GM21367 (cell line): ENCODE data around the gene CDC14A.
"Not testable (repeated sequence)": the region's sequence is repeated elsewhere in the genome, so short reads cannot be mapped to it uniquely, and the experiment has no call there.

ENCODE experiments used
- ATAC-seq: cut with Tn5 transposase; IDR thresholded peaks from one replicate; pipeline ENCODE4 v1.9.1; 2021; ENCODE audit not compliant: unreplicated experiment

The CDC14A gene

DNA sequence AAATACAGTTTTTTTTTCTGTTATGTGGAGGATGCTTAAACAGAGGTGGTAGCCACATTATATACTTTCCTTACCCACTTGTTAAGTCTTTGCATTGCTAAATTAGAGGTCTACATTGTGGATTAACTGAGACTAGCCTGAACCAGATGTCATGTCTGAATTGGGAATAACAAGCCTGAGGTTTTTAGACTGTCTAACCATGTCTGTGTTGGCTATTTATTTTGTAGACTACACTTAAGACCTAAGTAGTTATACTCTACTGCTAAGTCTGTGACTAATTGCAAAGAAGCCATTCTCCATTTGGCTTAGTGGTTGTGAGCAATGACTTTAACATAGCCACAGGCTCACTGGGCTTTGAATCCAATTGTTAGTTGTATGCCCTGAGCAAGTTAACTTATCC lies 45.4 kb downstream of the CDC14A start:
- no peak for ATAC-seq

DNA sequence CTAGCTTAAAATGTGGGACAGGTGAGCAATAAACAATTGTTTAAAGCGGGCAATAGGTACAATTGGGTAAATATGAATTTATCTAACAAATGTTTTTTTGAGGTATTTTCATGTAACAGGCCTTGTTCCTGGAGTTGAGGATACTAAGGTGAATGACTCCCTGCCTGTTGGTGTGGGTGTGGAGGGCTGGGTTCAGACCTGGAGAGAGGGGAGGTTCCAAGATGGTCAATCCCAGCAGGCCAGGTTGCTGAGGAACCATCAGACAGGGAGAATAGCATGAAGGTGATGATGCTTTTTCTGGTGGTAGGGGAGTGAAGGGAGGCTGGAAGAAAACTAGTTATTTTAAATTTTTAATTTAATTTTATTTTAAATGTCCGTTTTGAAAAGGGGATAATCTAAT lies 46.3 kb downstream of the CDC14A start:
- ATAC-seq = no peak

DNA sequence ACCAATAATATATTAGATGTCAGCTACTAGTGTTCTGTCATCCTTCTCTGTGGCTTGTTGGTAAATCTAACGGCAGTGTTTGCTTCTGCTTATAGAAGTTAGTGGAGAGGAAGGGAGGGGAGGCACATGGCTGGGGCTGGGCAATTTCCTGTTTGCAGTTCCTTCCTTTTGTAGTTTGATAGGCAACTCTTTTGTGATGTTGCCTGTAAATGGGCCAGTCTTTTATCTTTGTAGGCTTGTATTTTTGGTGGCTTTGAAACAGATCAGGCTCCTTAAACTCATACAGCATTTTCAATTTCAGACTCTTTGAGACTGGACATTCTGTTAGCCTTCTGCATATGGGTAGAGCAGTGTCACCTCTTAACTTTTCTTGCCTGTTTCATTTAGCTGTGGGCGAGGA lies 48.1 kb downstream of the CDC14A start:
- peak; percentile 67 for ATAC-seq

DNA sequence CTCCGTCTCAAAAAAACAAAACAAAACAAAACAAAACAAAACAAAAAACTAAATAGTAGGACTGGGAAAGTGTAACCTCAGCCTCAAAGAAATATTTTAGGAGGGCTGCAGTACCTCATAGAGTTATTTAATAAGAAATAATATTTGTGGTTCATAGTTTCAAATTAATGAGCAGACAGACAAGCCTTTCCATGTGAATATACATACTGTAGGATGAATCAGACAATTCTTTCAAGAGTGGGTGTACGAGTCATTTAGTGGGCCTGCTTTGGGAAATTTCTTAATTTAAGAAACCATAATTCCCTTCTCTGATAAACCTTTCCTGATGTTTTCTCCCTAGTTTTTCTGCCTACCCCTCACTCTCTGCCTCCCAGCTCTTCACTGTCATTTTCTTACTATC lies 52.5 kb downstream of the CDC14A start:
- no peak for ATAC-seq

DNA sequence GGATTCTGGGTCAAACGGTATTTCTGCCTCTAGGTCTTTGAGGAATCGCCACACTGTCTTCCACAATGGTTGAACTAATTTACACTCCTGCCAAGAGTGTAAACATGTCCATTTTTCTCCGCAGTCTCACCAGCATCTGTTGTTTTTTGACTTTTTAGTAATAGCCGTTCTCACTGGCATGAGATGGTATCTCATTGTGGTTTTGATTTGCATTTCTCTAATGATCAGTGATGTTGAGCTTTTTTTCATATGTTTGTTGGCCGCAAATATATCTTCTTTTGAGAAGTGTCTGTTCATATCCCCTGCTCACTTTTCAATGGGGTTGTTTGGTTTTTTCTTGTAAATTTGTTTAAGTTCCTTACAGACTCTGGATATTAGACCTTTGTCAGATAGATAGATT lies 53.6 kb downstream of the CDC14A start:
- not testable (repeated sequence) for ATAC-seq

DNA sequence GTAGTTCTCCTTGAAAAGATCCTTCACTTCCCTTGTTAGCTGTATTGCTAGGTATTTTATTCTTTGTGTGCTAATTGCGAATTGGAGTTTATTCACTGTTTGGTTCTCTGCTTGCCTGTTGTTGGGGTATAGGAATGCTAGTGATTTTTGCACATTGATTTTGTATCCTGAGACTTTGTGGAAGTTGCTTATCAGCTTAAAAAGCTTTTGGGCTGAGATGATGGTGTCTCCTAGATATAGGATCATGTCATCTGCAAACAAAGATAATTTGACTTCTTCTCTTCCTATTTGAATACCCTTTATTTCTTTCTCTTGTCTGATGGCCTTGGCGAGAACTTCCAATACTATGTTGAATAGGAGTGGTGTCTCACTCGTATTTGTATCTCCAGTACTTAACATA lies 55.1 kb downstream of the CDC14A start:
- ATAC-seq = not testable (repeated sequence)

DNA sequence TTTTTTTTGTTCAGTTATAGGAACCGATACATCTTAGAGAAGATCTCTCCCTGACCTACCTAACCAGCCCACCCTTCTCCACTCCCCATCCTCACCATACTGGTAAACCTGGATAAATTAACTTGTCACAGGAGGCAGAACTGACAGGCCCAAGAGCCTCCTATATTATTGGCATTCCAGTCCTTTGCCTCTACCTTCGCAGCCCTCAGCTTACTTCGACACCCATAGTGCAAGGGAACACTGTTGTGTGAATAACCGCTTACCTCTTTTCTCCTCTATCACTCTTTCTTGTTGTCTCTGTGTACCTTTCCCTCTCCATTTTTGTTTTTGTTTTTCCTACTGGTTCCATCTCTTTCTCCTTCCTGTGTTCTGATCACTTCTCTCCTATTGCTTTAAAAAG lies 58.7 kb downstream of the CDC14A start:
- ATAC-seq = no peak

DNA sequence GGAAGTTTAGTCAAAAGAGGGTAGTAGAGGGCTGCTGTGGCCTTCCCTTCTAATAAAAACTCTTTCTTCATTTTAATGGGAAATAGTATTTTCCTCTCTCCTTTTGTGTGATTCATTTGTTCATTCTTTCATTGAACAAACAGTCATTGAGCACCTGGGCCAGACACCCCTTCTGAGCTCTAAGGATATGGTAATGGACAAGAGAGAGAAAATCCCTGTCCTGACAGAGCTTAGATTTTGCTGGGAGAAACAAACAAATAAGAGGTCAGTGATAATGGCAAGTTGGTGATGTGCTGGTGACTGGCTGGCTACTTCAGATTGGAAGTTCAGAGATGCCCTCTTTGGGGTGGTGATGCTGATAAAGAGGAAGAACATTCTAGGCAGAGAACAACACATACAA lies 59.3 kb downstream of the CDC14A start:
- ATAC-seq = no peak

DNA sequence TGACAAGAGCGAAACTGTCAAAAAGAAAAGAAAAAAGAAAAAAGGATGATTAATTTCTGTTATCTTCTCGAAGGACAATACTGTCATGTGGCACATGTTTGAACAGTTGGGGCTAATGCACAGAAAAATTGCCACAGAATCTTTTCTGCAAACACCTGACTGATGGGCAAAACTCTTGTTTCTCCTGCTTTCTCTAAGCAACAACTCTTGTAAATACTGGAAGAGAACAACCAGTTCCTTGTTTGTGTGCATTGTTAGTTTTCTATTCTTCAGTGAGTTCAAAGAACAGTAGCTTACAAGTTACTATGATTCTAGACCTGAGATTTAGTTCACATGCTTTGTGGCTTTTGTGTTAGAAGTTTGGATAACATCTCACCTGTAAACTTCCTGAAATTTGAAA lies 60.7 kb downstream of the CDC14A start:
- no peak for ATAC-seq

DNA sequence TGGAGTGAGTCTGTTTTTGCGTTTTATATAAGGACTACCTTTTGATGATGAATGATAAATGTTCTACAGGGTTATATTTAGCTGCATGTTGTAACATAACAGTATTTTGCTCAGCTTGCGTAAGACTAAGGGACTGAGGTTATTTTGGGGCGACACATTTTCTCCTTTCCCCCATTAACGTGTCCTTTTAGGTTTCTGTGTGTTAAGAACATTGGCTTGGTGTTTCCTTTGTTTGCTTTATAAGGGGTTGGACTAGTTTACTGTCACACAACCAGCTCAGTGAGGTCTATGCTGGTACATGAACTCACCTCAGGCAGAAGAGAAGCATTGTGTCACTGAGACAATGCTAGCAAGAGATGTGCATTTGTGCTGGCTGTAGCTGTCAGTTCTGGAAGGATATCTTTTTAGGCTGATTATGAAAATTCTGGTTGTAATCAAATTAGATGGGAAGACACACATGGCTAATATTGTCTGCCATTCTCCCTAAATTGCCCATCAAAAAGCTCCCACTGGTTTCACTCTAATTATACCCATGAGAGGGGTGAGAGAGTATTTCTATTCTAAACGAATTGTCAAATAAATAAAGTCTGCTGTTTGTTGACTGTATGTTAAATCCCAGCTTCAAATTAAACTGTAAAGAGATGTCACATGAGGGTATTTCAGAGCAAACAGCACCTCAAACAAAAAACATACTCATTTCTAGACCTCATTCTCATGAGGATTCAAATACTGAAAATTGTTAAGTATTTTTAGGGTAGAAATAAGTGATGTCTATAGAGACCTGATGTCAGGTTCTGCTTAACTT lies 62.6 kb downstream of the CDC14A start:
- no peak for ATAC-seq

DNA sequence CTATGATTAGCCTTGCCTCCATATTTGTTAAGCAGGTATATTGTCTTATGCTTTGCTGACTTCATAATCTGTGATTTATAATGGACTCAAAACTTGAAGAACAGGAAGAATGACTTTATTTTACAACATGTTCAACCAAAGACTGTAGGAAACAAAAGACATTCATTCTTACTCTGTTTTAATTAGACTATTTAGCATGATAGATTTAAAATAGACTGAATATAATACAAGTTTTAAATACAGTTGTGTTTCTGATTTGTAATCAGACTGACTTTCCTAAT lies 63.1 kb downstream of the CDC14A start:
- no peak for ATAC-seq

DNA sequence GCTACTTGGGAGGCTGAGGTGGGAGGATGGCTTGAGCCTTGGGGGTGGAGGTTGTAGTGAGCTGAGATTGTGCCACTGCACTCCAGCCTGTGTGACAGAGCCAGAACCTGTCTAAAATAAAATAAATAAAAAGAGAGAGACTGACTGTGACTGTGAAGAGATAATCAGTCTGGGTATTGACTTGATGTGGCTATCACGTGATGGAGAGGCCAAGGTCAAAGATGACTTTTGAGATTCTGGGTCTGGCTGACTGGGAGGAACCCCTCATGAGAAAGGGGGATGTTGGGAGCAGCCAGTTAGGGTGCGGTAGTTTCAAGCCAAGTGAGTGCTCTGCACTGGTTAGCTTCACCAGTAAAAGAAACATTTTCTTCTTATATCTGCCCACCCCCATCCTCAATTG lies 66.8 kb downstream of the CDC14A start:
- ATAC-seq = no peak

DNA sequence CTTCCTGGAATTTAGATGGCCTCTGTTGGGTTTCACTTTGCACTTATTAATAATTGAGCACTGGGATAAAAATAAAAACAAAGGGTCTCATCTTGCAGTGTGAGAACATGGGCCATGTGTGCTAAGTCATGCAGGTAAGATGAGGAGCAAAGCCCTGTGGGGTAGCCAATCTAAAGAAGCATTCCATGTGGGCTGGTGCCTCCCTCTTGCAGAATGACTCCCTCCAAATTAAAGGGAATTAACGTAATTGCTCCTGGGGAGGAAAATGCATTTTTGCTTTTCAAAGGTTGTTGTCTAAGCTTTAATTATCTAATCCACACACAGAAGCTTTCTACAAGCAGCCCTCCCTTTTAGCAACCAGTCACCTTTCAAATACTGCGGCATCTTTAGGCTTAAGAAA lies 69.8 kb downstream of the CDC14A start:
- ATAC-seq = no peak

DNA sequence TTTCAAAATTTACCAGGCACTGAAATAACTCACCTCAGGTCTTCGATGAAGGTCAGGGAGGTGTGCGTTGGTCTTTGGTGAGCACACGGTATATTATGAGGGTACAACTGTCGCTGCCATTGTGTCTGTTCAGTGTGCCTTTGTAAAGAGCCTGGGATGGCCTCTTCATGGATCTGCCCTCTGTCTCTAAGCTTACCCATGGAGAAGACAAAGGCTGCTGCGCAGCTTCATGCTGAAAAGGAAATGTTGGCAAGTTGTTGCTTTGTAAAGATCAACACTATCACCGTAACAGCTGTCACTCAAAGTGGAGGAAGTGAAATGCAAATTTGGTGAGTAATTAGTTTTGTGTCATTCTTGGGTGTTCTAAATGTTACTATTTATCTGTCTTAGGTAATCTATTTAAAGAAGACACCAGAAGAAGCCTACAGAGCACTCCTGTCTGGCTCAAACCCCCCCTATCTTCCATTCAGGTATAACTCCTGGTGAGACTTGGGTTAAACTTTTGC lies 71.6 kb downstream of the CDC14A start:
- ATAC-seq = peak; percentile 87

DNA sequence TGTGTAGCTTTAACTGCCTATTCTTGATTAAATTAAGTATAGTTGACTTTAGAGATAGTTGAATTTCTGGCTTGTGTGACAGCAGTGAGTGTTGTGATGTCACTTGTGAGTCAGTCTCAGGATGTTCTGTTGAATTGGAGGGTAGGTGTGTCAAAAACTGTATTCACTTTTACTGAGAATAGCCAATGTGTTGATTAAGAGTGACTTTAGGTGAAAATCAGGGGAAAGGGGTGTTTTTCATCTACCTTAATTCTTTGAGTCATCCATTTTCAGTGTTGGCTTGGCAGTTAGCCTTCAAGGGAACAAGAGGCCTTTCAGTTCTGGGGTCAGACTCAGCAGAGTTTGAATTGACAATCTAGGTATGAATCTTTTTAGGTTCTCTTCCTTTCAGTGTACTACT lies 75.9 kb downstream of the CDC14A start:
- no peak for ATAC-seq

DNA sequence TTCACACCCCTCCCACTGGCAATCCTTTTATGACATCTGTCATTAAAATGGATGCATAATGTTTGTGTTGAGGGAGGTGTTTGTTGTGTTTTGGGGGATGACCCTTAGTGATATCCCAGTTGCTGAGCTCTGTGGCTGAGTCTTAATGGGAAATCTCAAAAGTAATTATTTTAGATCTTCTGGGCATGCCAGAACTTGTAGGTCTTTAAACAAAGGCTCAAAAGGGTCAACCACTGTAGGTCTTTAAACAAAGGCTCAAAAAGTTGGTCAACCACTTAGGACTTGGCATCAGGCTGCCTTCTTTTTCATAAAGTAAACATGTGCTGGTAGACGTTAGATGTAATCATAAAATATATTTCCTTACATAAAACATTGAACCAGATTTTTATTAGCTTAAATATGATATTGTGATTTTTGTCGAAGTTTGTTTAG lies 78.0 kb downstream of the CDC14A start:
- no peak for ATAC-seq

DNA sequence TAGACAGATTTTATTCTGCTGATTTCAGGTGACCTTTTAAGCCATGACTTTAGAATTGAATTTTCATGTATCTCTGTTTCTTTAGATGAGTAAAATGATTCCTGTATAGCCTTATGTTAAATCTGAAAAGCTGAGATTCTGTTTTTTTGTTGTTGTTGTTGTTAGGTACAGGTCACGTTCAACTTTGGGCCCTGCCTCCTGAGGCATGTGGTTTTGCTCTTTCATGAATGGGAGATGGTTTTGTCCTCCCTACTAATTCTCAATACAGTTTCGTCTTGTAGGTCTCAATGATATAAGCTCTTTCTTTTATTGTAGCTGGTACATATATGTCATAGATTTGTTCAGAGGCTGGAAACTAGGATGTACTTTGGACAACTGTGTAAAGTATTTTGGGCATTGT lies 79.6 kb downstream of the CDC14A start:
- ATAC-seq = no peak

DNA sequence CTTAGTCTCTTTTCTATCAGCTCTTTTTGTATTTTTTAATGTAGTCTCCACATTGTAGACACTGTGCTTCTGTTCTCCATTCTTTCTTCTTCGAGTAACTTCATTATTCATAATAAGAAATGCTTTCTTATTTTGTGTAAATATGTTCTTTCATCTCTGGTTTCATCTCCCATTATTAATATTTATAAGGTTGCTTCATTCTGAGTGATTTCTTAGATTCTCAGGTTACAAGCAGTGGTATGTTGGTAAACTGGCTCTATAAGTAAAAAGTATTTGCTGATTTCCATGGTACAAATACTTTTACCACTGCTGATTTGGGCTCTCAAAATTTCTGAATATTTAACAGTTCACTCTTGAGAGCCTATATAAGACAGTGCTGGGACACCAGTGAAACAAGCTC lies 81.3 kb downstream of the CDC14A start:
- ATAC-seq = no peak

DNA sequence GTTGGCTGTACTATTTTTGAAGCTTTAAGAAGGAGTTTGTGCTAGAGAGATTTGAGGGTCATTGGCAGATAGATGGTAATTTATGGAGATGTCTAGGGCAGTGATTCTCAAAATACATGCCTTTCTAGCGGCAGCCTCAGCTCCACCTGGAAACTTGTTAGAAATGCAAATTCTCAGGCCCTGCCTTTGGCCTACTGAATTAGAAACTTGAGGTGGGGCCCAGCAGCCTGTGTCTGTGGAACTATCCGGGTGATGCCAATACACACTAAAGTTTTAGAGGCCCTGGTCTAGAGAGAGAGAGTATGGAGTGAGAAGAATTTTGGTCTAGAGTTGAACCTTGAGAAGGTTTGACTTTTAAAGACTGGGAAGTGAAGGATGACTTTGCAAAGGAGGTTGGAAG lies 82.5 kb downstream of the CDC14A start:
- ATAC-seq = no peak

DNA sequence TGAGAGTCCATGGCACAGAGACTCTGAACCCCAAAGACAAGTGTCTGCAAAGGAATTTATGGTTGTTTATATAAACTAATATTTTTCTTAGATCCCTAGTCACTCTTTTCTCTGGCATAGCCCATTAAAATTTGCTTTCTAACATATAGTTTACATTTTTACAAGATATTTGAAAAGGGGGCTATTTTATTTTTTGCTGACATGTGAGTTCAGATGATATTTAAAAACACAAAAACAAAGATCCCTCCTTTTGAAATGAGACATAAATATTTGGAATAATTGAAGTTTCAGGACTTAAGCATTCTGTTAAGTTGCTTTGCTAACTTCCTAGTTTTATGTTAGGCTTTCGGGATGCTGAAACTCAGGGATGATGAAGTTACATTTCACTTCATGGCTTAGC lies 86.1 kb downstream of the CDC14A start:
- no peak for ATAC-seq

DNA sequence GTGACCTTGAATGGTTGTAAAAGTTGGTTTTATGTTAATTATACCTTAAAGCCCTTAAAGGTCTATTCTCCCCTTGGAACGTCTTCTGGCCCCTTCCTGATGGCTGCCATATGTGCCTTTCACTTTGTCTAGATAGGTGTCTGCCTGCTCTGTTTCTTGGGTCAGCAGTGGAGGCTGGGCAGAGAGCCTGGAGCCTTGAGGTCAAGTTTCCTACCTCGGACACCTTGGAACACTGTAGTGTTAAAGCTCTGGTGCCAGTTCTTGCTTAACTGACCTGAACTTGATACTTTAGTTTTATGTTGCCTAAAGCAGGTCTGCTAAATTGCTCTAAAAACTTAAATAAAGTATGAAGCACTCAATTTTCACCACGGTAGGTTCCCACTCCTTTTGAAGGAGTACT lies 86.5 kb downstream of the CDC14A start:
- no peak for ATAC-seq

DNA sequence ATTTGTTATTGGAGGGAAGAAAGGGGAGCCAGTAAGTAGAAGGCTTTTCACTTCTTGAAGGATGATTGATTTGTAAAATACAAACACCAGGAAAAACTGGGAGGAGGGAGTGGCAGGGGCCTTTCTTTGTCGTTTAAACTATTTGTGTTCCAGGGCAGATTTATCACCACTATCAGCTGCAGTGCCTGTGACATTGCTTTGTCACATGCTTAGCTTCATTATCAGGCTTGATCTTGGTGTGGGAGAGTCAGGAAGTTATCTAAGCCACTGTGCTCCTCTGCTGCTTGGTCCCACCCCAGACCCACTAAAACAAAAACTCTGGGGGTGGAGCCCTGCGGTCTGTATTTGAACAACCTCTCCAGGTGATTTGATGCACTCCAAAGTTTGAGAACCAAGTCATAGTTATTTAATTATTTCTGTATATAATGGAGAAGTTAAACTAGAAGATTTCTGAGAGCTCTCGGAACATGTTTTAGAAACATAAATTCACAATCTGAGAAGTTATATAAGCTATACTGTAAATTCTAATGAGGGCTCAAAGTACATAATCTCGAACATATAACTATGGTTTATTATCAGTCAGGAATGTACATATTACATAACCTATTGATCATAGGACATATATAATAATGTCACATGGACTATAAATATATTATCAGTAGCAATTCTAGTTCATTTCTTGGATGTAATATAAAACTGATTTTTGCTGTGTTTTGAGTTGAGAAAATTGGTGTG lies 87.9 kb downstream of the CDC14A start:
- ATAC-seq = no peak

DNA sequence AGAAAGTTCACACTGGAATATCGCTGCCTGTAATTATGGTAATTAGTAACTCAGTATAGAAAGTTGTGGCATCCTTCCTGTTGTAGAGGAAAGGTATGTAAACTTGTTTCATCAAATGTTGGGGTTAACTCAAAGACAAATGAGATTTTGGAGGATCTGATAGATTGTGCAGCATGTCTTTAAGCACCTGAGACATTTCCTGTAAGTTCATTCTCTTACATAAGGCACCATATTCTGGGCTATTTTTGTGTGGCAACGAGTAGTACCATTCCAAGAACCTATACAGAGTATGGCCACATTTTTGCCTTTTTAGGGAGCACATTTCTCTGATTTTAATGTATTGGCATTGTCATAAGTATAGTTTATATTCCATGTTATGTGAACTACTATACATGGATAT lies 88.8 kb downstream of the CDC14A start:
- no peak for ATAC-seq
